Activated CD8-positive, alpha-beta memory T cell treated with anti-CD3 and anti-CD28 coated beads for 48 hours (primary cell): ENCODE data around the gene KCNIP4.

Source experiments
- DNase-seq, 3 experiments: peaks; one replicate each; pipeline ENCODE4 v3.0.0-alpha.2; 2020; ENCODE audit warnings: low read depth in 2 of 3, low spot score in 2 of 3

The KCNIP4 gene

DNA sequence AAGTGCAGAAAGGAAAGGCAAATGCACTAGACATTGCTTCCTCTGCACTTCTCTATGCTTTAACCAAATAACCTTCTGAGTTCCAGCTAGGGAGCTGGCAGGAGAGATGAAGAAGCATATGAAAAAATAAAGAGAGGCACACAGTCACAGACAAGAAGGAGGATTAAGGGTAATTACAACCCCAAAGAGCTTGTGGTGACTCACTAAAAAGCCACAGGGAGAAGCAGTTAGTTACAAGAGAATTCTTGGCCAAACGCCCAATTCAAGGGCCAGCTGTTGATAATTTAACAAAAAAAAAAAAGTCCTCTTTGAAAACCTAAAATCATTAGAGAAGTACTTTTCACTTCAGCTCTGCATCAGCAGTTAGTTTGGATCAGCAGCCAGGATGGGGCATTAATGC is 478.0 kb downstream of the KCNIP4 start:
- DNase-seq: no peak

DNA sequence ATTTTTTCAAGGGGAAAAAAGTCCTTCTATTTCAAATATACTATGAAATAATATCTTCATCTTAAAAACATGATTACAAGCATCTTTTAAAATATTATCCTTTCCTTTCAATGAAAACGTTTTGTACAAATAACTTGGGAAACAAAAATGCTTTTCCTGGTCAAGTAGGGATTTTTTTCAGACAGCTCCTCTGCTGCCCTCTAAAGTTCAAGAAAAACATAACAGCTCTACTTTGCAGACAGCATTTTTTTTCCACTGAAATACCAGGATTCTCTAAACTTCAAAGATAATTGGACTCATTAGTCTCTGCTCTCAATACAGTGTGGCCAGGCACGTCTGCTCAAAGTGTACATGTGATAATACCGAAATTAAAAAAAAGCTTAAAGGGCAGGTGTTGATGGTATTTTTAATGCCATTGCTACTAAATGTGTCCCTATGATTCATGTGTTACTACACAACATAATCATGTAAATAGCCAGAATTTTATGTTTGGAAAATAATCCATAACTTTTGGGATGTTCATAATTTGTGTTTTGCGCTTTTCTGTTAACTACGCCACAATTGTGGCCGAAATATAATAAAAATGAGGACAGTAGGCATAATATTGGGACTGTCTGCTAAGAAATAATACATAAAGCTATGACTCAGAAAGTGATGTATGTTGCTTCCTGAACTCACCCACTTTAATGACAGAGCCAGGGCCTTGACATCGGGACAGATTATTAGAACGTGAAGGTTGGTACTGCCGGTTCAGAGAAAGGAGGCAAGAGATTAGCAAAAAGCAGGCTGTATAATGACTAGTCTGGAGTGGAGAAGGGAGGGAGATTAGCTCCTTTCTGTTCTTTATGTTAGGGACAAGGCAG is 478.9 kb downstream of the KCNIP4 start:
- DNase-seq: no peak

DNA sequence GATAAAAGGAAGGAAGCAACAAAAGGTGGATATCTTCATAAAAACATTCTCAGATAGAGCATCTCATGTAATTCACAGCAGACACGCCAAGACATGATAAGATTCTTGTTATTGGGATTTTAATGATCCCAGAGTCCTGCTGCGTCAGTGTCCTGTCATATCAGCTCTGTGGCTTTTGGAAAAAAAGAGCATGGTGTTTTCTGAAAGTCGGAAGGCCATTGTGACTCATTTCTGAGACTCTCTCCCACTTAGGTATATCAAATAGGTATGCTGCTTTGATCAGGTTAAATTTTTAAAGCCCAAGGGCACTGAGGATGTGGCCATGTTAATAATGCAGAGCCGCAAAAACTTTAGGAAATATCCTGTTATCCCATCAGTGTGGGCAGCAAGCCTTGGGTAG is 481.0 kb downstream of the KCNIP4 start:
- DNase-seq: no peak

DNA sequence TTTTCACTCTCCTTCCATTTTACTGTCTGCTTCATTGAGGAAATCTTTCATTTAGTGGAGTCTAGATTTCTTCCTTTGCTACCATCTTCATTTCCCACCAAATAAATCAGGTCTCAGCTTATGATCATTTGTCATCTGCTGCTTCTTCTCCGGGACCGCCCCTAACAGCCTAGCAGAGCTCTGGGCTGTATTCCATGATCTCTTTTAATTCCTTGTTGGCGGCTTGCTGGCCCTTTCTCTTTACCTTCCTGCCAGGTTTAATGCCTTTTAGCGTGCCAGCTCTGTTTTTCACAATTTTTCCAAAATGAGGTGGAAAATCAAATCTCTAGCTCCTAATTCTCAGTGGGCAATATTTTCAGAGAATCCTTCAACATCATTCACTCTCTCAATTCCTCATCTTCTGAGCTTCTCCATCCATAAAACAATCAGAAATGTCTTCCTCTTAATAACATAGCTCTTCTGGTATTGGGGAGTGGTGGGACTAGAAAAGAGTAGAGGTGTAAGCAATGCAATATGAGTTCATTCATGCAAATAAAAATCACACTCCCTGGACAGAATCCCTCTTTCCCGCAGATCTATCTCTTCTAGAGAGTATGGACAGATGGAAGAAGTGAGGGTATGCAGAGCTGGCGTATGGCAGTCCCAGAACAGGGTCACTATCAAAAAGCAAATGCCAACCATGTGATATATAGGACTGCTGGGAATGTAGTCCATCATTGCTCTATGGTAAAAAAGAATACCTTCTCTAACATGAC is 491.3 kb downstream of the KCNIP4 start:
- no peak for DNase-seq

DNA sequence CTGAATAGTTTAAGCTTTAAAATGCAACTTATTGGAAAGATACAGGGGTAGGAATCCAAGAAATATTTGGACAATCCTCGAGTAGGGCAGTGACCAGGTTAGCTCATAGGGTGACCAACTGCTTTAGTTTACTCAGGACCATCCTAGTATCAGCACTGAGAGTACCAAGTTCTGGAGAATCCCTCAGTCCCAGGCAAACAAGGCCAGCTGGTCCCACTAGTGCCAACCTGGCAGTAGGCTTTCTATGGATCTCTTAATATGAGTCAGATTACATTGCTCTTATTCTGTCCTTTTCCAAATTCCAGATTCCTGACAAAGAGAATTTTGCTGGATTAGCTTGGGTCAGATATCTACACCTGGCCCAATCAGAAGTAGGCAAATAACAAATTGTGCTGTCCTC is 493.7 kb downstream of the KCNIP4 start:
- DNase-seq: no peak

DNA sequence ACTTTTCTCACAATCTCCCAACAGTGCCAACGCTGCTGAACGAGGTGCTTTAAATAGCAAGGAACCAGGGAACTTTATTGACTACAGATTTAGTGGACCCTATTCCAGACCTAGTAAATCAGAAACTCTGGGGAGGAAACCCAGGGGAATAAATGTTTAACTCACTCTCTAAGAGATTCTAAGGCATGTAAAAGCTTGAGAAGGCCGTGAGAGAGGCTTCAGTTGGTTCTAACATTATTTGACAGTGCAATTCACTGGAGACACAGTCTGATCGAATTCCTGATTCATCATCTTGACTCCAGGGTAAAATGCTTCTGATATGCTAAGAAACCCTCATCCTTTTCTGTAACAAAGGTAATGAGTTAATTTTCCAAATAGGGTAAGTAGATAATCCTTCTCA is 494.4 kb downstream of the KCNIP4 start:
- DNase-seq: no peak

DNA sequence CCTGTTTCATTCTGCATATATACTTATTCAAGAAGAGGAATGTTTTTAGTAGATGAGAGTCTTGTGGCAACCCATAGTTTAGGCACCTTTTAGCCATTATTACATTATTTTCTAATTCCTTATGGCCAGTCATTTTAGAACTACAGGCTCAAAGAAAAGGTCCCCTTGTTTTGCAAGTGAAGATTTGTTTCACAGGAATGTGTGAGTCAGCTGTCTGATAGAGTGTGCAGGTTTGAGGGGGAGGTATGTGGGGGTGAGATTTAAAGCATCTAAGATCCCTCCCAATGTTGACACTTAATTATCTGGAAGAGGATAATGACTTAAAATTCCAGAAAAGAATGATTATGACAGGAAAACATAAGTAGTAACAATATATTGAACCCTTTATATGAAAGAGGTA is 495.6 kb downstream of the KCNIP4 start:
- DNase-seq: no peak

DNA sequence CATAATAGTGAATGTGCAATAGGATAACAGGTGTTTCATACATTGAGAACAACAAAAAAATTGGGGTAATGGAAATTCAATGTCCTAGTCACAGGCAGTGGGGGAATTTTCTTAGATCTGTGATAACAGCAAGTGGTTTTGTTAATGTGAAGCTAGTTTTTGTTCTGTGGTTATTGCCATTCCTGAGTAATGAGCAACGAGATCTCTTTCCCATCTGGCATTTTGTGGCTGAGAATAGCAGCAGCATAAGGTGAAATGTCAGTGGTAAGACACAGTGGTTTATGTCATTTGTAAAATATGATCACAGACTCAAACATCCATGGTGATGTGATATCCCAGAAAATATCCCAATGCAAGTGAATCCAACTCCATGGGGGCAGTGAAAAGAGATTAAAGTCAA is 497.5 kb downstream of the KCNIP4 start:
- DNase-seq: no peak

DNA sequence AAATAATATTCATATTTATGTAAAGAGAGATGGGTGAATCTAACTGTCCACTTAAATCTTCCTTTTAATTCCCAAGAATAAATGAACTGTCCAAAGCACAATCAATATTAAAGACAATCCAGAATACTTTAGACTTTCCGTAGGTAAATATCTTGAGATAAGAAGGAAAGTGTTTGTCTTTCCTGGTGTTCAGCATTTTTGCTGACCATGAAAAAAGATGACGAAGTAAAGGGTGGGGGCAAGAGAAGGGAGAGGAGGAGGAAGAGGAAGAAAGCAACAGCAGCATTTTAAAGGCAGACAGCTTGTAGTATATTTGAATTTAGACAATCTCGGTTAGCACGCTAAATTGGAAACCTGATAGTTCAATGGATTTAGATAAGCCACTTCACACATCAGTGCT is 498.2 kb downstream of the KCNIP4 start:
- no peak for DNase-seq

DNA sequence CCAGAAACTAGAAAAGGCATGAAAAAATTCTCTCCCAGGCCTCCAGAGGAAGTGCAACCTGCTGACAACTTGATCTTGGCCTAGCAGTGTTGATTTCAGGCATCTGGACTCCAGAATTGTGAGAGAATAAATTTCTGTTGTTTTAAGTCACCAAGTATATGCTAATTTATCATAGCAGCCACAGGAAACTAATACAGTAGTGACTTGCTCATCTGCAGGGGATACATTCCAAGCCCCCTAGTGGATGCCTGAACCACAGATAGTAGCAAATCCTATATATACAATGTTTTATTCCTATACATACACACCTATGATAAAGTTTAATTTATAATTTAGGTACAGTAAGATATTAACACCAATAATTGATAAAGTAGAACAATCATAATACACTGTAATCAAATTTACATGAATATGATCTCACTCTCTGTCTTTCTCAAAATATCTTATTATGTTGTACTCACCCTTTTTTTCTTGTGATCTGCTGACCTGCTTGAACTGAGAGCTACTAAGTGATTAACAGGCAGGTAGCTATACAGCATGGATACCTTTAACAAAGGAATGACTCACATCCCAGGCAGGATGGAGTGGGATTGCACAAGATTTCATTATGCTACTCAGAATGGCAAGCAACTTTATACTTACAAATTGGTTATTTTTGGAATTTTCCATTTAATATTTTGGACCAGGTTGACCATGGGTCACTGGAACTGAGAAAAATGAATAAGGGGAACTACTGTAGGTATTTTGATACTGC is 501.1 kb downstream of the KCNIP4 start:
- DNase-seq: no peak

DNA sequence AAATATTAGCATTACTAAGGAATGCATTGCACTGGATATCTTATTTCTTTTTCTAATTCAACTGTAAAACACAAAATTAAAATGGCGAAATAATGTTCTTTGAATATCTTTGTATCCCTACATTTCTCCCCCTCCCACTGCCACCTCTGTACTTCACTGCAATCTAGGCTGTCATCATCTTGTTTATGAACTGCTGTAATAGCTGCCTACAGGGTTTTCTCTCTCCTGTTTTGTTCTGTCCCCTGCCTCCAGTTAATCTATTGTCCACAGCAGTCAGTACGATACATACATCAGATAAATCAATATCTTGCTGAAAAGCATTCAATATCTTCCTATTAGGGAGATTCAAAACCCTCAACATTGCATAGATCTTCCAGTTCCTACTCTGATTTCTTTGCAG is 528.4 kb downstream of the KCNIP4 start:
- DNase-seq: no peak

DNA sequence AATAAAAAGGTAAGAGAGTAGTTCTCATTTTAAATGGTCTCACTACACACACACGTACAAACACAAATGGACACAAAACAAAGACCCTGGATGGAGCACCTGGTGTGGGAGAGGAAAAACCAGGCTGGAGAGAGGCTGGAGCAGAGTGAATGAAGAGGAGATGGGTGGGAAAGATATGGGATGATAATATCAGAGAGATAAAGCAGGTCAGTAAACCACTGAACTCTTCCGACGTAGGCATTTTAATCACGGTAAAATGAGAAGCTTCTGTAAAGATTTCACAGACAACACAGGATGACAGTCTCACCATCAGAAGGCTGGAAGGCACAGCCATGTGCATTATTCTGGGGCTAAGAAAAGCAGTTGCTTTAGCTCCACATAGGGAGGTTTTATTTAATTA is 532.8 kb downstream of the KCNIP4 start:
- DNase-seq: no peak

DNA sequence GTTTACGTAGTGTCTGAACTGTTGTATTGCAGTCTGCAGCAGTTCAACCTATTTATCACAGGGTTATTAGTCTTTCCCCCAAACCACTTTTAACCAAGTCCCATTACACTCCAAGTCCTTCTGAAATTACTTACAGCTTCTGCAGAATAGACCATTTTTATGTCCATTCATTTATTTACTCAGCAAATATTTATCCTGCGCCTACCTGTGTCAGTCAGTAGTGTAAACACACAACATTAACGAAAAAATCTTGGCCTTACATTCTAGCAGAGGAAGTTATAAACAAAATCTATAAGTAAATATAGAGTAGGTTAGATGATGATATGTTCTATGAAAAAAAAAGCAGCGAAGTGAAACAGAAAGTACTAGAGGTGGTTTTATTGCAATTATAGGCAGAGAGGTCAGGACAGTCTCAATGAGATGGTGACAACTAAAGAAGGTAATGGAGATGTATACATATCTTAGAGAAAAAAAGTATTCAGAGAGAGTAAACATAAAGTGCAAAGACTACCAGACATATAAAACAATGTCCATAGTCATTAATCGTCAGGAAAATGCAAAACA is 534.7 kb downstream of the KCNIP4 start:
- no peak for DNase-seq

DNA sequence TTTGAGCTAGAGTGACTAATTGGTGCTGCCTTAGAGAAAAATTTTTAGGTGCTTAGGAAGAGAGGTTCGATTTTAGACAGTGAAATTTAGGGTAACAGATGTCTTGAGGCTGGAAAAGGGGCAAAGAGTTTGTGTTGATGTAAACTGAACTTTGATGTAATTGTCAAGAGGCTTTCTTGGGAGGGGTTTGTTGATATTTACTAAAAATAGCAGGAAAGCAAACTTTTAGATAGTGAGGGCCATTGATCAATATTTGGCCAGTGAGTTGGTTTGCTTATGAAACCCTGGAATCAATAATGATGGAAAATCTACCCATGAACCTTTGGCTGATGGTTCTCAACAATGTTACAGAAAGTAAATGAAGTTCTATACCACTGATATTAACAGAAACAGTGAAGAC is 537.5 kb downstream of the KCNIP4 start:
- no peak for DNase-seq

DNA sequence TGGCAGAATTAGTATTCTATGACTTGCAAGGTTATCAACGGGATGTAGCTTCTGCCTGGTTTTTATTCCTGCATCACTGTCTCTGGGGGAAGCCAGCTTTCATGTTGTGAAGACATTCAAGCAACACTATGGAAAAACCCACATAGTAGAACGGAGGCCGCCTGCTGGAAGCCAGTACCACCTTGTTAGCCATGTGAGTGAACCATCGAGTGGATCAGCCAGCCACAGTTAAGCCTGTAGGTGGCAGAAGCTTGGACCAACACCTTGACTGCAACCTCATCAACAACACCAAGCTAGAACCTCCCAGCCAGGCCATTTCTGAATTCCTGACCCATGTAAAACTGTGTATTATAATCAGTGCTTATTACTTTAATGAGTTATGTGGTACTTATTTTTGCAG is 538.2 kb downstream of the KCNIP4 start:
- DNase-seq: no peak

DNA sequence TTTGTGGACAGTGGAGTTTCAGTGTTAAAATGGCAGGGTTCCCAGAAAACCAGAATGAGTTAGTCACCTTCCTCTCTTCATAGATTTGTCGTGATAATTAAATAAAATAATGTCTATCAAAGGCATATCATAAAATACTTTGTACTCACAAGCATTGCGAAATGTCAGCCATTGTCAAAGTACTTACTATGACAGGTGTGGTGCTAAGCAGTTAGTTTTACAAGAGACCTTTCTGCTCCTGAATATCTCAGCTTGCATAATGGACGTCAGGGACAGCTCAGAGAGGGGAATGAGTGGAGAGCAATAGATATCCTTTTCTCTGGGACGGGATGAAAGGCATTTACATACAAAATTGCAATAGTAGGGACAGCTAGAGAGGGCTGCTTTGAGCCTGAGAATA is 560.9 kb downstream of the KCNIP4 start:
- no peak for DNase-seq

DNA sequence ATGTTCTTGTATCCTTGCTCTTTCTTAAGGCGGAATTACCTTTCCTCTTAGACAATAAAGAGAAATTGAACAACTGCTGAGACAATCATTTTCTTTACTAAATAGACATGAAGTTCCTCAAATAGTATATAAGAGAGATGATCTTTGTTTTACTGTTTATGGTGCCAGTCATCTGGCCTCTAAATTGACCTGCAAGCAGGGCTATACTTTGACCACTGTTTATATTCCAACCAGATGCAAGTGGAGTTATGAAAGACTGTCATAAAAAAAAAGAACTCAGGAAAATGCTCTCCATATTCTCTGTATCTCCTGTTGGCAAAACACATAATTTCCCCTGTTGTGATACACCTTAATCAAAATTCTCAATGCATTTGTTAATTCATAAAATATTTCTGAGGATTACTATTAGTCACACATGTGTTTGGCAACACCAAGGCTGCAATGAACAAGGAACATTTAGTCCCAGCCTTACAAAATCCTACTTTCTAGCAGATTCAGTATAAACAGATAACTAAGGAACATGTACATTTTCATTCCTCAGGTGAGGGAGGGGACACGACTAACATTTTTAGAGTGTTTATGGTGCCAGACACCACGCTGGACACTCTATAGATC is 562.3 kb downstream of the KCNIP4 start:
- DNase-seq: no peak

DNA sequence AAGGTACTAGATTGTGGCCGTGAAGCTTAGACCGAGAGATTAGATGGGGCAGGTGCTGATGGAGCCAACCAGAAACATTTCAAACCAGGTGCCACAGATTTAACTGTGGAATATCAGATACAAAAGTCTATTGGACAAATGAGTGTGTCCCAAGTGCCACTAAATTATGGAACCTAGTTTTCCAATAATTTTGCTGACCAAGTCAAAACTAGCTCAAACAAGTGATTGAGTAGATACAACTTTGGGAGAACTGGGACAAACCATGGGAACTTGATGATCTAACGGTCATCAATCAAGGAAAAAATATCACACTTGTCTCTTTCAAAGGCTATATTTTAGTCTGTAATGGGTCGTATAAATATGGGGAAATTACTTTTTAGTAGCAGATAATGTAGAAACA is 562.9 kb downstream of the KCNIP4 start:
- DNase-seq: no peak

DNA sequence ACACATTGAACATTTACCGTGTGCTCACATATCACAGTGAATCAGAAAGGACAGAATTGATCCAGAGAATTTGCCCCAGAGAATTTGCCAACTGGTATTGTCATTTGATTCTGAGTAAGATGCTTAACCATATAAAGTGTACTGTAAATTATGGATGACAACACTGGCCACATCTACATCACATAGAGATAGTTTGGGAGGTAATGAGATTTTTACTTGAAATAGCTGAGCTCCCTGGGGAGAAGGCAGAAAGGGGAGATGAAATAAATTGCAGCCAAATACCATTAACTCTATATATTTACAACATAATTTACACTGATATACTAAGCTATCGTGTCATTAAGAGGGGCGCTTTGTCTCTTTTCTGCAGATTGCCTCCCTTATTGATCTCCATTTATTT is 564.0 kb downstream of the KCNIP4 start:
- no peak for DNase-seq

DNA sequence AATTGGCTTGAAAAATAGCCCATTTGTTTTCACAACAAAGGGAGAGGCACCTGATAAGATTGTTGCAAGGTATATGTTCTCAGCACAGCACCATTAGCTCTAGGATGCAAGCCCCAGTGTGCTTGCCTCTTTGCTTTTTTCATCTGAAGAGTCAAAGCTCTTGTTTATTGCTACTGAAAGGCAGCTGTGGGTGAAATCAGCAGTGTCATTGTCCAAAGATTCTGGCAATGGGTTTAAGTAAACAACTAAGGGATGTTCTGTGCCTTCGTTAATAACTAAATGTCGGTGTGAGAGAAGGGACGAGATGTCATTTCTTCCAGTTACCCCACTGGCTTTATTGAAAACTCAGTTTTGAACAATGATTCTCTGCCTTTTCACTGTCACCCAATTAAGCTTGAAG is 567.7 kb downstream of the KCNIP4 start:
- DNase-seq: no peak

DNA sequence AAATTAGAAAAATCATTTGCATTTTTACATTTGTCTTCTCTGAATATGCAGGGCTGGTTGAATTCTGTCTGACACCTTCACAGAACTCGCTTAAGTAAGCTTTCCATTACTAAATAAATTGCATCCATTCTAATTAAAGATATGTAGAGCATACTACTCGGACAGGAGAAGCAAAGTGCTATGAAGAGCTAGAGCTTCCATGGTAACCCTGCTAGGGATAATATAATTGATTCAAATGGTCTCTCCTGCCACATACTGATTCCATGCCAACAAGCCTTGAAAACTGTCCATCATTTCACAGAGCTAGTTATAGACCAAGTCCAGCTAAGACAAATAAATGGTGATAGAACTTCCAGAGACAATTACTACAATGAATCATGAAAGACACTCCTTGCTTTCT is 571.5 kb downstream of the KCNIP4 start:
- DNase-seq: no peak
